GM12878 (cell line): ENCODE measurements around the gene SYNPO. TPM values are rescaled to one million over a fixed set of nuclear protein-coding genes. Genes with fewer than 3 reads are reported as not detected.

Source experiments
- ATAC-seq: fragments of 200-7000 bp; cut with Tn5 transposase; 3 replicates; pipeline ENCODE4 v1.9.1; 2020; ENCODE audit warnings: mild to moderate bottlenecking, moderate library complexity
- BruUV-seq: library from RNA; stranded (reverse); fragments of 400-500 nt; replicated peaks from 2 replicates; lab custom pipeline; 2021; lab: Mats Ljungman, UMichigan
- CTCF ChIA-PET: fragments of 300-600 bp; sonication (Branson Sonifier 250); formaldehyde crosslinking; extraction: SDS; loops from one replicate; lab custom pipeline; 2021; ENCODE audit warnings: inconsistent platforms; lab: Yijun Ruan, JAX
- POLR2A ChIA-PET: fragments of 350-600 bp; formaldehyde crosslinking; extraction: SDS; loops from one replicate; lab custom pipeline; 2021; ENCODE audit warnings: inconsistent platforms; lab: Charles Lee
- RAD21 ChIA-PET: fragments of 300-600 bp; sonication (Branson Sonifier 250); formaldehyde crosslinking; loops from one replicate; lab custom pipeline; 2023; ENCODE audit warnings: antibody characterized with exemption; ENCODE audit not compliant: unreplicated experiment; lab: Charles Lee
- SMC1A ChIA-PET: fragments of 300-600 bp; sonication (Branson Sonifier 250); formaldehyde crosslinking; loops from one replicate; lab custom pipeline; 2023; ENCODE audit not compliant: unreplicated experiment, uncharacterized antibody; lab: Charles Lee
- DNase-seq: peaks from one replicate; pipeline ENCODE4 v3.0.0-alpha.2; 2011; ENCODE audit warnings: low read depth, low spot score
- FAIRE-seq: peaks from 3 replicates; lab custom pipeline; 2011; peaks lifted over from hg19 to GRCh38; lab: Jason Lieb, UNC
- H2AFZ ChIP-seq: 2 replicates; pipeline ENCODE4 v1.6.0; 2011; ENCODE audit warnings: low read depth, low read length, control low read depth; ENCODE audit not compliant: control insufficient read depth
- H3K27ac ChIP-seq: 2 replicates; pipeline ENCODE4 v1.5.1; 2011; ENCODE audit warnings: control low read depth; ENCODE audit not compliant: control insufficient read depth, insufficient read depth
- H3K27me3 ChIP-seq, 2 experiments: replicated peaks in 1 of 2; 2 replicates each; pipeline versions ENCODE4 v1.6.0 to v1.6.1; 2011; ENCODE audit warnings: low read length in 1 of 2; ENCODE audit not compliant: control insufficient read depth in 2 of 2, insufficient read depth in 2 of 2
- H3K36me3 ChIP-seq, 2 experiments: 2 replicates each; pipeline ENCODE4 v1.5.1; 2011; ENCODE audit warnings: low read length in 1 of 2; ENCODE audit not compliant: control insufficient read depth in 2 of 2, insufficient read depth in 2 of 2
- H3K4me1 ChIP-seq: 2 replicates; pipeline ENCODE4 v1.6.1; 2011; ENCODE audit warnings: mild to moderate bottlenecking, low read length, moderate library complexity, mixed read lengths; ENCODE audit not compliant: control insufficient read depth, insufficient read depth
- H3K4me2 ChIP-seq: 2 replicates; pipeline ENCODE4 v1.6.0; 2011; ENCODE audit warnings: control low read depth; ENCODE audit not compliant: control insufficient read depth, insufficient read depth
- H3K4me3 ChIP-seq: fragments of 200-600 bp; sonication (generic); 2 replicates; pipeline ENCODE4 v1.5.1; 2016
- H3K79me2 ChIP-seq: 2 replicates; pipeline ENCODE4 v1.6.0; 2011; ENCODE audit warnings: low read length; ENCODE audit not compliant: control insufficient read depth, insufficient read depth
- H3K9ac ChIP-seq: 2 replicates; pipeline ENCODE4 v1.8.0; 2011; ENCODE audit warnings: low read length, control low read depth, mixed read lengths; ENCODE audit not compliant: control insufficient read depth, insufficient read depth
- H3K9me3 ChIP-seq: replicated peaks from 3 replicates; pipeline ENCODE4 v1.5.1; 2011; ENCODE audit warnings: mild to moderate bottlenecking, low read length; ENCODE audit not compliant: control insufficient read depth, insufficient read depth
- H4K20me1 ChIP-seq: 2 replicates; pipeline ENCODE4 v1.6.0; 2011; ENCODE audit not compliant: control insufficient read depth, insufficient read depth
- CBFB ChIP-seq: IDR thresholded peaks from 2 replicates; pipeline ENCODE4 v1.6.1; 2016; ENCODE audit warnings: antibody characterized with exemption, low read depth
- CHD4 ChIP-seq: fragments of 200-600 bp; sonication (generic); IDR thresholded peaks from 2 replicates; pipeline ENCODE4 v1.6.1; 2016; ENCODE audit warnings: mild to moderate bottlenecking
- ESRRA ChIP-seq: IDR thresholded peaks from 2 replicates; pipeline ENCODE4 v1.6.1; 2012; ENCODE audit warnings: mild to moderate bottlenecking, low read length, improper control_type of control experiment
- FOXK2 ChIP-seq: fragments of 450-650 bp; IDR thresholded peaks from 2 replicates; pipeline ENCODE4 v1.6.1; 2017; ENCODE audit warnings: mild to moderate bottlenecking, moderate library complexity
- LARP7 ChIP-seq: fragments of 450-650 bp; IDR thresholded peaks from 2 replicates; pipeline ENCODE4 v1.6.1; 2017; ENCODE audit warnings: mild to moderate bottlenecking
- NBN ChIP-seq: fragments of 450-650 bp; IDR thresholded peaks from 2 replicates; pipeline ENCODE4 v1.6.1; 2016
- SMARCA5 ChIP-seq: fragments of 450-650 bp; IDR thresholded peaks from 2 replicates; pipeline ENCODE4 v1.6.1; 2017; ENCODE audit warnings: mild to moderate bottlenecking
- SRF ChIP-seq, 2 experiments: IDR thresholded peaks; 2 replicates each; pipeline ENCODE4 v1.6.1; 2011; ENCODE audit warnings: low read depth in 2 of 2, low read length in 2 of 2, mild to moderate bottlenecking in 1 of 2, moderate library complexity in 1 of 2
- TARDBP ChIP-seq: IDR thresholded peaks from 2 replicates; pipeline ENCODE4 v1.6.1; 2016; ENCODE audit warnings: borderline replicate concordance
- WGBS: methylation state at CpG from one replicate; pipeline ENCODE4 v1.1.6; 2016; ENCODE audit warnings: low lambda C conversion rate; ENCODE audit not compliant: insufficient replicate concordance, insufficient coverage; ENCODE audit errors: missing lambda C conversion rate; 5-methylcytosine and 5-hydroxymethylcytosine counted together
- in situ Hi-C: fragments of 300-500 bp; cut with MboI; formaldehyde crosslinking; loops from 9 replicates; pipeline ENCODE4 v1.14.3; 2018; ENCODE audit warnings: mixed read lengths
- intact Hi-C: fragments of 100-400 bp; cut with micrococcal nuclease; formaldehyde crosslinking; loops from one replicate; pipeline ENCODE4 v1.14.2; 2022; ENCODE audit not compliant: unreplicated experiment
- polyA plus RNA-seq, 11 experiments: library from polyadenylated mRNA; depleted of rRNA in 4 of 11; unstranded in 6 of 11; stranded (reverse) in 5 of 11; fragments of >200 nt; fragmentation: Nextera tagmentation in 4 of 11; fragmentation: Illumina TruSeq in 1 of 11; extraction: Ambion mirVana in 4 of 11; extraction: Trizol in 1 of 11; gene quantifications; 1 replicate in 1 of 11; 2 replicates in 10 of 11; pipeline versions ENCODE4 v1.2.1 to v1.2.3, GENCODE V29; 2011 to 2016; ENCODE audit warnings: inconsistent platforms in 2 of 11, missing spikeins in 2 of 11, low read depth in 1 of 11
- total RNA-seq, 4 experiments: library from RNA; depleted of rRNA in 3 of 4; stranded (reverse); fragments of >200 nt in 3 of 4; fragmentation: Illumina TruSeq in 1 of 4; extraction: Trizol in 1 of 4; gene quantifications; 2 replicates each; pipeline versions ENCODE4 v1.2.1 to v1.2.3, GENCODE V29; 2013 to 2021
- TF ChIP-seq, protein P1 (sequence below): IDR thresholded peaks from 2 replicates; pipeline ENCODE4 v1.6.1; 2011; ENCODE audit warnings: borderline replicate concordance, low read depth, mild to moderate bottlenecking, moderate library complexity, low read length; ENCODE audit not compliant: insufficient read depth, poor library complexity, severe bottlenecking
- TF ChIP-seq, protein P2 (sequence below): fragments of 450-650 bp; IDR thresholded peaks from 2 replicates; pipeline ENCODE4 v1.6.1; 2017; ENCODE audit warnings: low read depth, mild to moderate bottlenecking, moderate library complexity
- TF ChIP-seq, protein P3 (sequence below): fragments of 450-650 bp; conservative IDR thresholded peaks from 2 replicates; pipeline ENCODE4 v1.6.1; 2017; ENCODE audit warnings: mild to moderate bottlenecking, moderate library complexity

SYNPO gene
- total and polyA plus RNA-seq, 10 of the 15 experiments (the other 5 are each of a cell fraction or from before 2014, with no cell fraction given): 0.77 to 21.0 (median 3.9) TPM

DNA sequence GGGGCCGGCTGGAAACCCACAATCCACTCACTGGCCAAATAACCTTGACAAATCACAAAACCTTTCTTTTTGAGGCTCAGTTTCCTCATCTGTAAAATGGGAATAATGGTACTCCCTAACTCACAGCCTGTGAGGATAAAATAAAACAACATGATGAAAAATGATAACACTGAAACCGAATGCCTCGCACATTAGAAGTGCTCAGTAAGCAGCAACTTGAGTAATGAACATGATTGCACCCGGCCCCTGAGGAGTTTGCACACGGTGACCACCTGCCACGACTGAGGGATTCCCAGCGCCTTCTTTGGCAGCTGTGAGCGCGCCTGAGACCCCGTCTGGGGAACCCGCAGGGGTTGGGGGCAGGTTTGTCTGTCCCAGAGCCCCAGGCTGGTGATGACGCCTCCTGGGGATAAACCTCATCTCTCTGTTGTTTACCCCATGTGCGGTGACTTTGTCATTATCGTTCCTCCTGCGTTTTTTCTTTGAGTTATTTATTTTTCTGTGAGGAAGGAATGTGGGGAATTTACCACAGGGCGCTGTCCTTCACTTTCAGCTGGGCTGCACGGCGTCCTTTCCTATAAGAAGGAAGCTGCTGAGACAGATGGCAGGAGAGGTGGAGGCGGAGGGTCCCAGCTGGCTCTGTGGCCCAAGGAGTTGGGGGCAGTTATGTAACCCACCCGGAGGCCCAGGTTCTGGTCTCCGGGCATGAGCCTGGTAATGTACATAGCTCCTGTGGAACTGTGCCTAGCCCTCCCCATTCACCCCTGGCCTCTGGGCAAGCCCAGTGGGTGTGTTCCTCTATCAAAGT lies 3.0 kb upstream of the SYNPO start:
- ChIA-PET RAD21 (no interaction called here), CTCF (interaction anchor here (2.1 kb wide), 1 partner anchor 16 kb away, joined by 8 read pairs; no protein-coding TSS in a partner anchor), POLR2A (no interaction called here), SMC1A (interaction anchor here (1.0 kb wide), 1 partner anchor 11 kb away, joined by 4 read pairs; no protein-coding TSS in a partner anchor)
- TF ChIP-seq CBFB (no peak), ESRRA (no peak), NBN (no peak)
- TF ChIP-seq, protein P1, sequence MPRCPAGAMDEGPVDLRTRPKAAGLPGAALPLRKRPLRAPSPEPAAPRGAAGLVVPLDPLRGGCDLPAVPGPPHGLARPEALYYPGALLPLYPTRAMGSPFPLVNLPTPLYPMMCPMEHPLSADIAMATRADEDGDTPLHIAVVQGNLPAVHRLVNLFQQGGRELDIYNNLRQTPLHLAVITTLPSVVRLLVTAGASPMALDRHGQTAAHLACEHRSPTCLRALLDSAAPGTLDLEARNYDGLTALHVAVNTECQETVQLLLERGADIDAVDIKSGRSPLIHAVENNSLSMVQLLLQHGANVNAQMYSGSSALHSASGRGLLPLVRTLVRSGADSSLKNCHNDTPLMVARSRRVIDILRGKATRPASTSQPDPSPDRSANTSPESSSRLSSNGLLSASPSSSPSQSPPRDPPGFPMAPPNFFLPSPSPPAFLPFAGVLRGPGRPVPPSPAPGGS: peak; percentile 45
- DNase-seq (no peak), FAIRE-seq (no peak), ATAC-seq (no peak)
- Histone ChIP-seq H3K27ac (no peak overlapping the region), H3K36me3 (no peaks in the 10 kb centered on the region; a peak in 1 of 4 replicates), H4K20me1 (no peaks in the 10 kb centered on the region), H3K9ac (no peak overlapping the region), H2AFZ (no peak overlapping the region), H3K9me3 (no peaks in the 10 kb centered on the region), H3K4me3 (no peak overlapping the region), H3K4me2 (no peak overlapping the region), H3K79me2 (no peaks in the 10 kb centered on the region), H3K27me3 (no peaks in the 10 kb centered on the region), H3K4me1 (no peaks in the 10 kb centered on the region)
- in situ Hi-C loops: no loop called here
- intact Hi-C loops: no loop called here
- BruUV-seq: TSS peak; percentile 5
- 43% methylated on average over 21 of the region's 21 CpGs for WGBS

DNA sequence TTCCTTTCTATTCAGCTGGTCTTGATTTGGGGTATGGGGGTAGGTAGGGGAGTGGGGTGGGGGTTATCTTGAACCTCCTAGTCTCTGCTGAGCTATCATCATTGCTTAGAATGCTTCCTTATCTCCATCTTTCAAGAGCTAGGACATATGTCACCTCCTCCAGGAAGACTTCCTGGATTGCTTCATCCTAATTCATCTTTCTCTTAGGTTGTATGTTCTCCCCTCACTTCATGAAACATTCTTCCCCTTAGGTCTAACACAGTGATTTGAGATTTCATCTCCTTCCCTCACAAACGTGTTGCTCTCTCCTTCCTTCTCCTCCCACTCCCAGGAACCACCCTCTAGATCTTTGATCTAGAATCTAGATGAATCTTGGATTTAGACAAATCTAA lies 2.4 kb upstream of the SYNPO start:
- SMC1A ChIA-PET: interaction anchor here (1.0 kb wide), 1 partner anchor 11 kb away, joined by 4 read pairs; no protein-coding TSS in a partner anchor

More for the DNA sequence above, 2.4 kb upstream of the SYNPO start:
- 0% methylated on average over 1 of the region's 1 CpG for WGBS
- H3K36me3 ChIP-seq: no peaks in the 10 kb centered on the region; a peak in 1 of 4 replicates
- H3K27ac ChIP-seq: no peak overlapping the region
- TF ChIP-seq SRF (IDR thresholded peaks at IDR 0.05; ENCODE audit: low read depth in 2 of 2, low read length in 2 of 2): no peak
- TF ChIP-seq LARP7: no peak
- TF ChIP-seq TARDBP: no peak
- TF ChIP-seq CHD4: no peak
- TF ChIP-seq, protein P2, sequence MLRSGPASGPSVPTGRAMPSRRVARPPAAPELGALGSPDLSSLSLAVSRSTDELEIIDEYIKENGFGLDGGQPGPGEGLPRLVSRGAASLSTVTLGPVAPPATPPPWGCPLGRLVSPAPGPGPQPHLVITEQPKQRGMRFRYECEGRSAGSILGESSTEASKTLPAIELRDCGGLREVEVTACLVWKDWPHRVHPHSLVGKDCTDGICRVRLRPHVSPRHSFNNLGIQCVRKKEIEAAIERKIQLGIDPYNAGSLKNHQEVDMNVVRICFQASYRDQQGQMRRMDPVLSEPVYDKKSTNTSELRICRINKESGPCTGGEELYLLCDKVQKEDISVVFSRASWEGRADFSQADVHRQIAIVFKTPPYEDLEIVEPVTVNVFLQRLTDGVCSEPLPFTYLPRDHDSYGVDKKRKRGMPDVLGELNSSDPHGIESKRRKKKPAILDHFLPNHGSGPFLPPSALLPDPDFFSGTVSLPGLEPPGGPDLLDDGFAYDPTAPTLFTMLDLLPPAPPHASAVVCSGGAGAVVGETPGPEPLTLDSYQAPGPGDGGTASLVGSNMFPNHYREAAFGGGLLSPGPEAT: no peak
- no peak for TF ChIP-seq FOXK2
- TF ChIP-seq, protein P3, sequence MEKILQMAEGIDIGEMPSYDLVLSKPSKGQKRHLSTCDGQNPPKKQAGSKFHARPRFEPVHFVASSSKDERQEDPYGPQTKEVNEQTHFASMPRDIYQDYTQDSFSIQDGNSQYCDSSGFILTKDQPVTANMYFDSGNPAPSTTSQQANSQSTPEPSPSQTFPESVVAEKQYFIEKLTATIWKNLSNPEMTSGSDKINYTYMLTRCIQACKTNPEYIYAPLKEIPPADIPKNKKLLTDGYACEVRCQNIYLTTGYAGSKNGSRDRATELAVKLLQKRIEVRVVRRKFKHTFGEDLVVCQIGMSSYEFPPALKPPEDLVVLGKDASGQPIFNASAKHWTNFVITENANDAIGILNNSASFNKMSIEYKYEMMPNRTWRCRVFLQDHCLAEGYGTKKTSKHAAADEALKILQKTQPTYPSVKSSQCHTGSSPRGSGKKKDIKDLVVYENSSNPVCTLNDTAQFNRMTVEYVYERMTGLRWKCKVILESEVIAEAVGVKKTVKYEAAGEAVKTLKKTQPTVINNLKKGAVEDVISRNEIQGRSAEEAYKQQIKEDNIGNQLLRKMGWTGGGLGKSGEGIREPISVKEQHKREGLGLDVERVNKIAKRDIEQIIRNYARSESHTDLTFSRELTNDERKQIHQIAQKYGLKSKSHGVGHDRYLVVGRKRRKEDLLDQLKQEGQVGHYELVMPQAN: no peak
- 0 out of 2 replicates have a peak, but pooled peaks have one; percentile 46 for TF ChIP-seq SMARCA5
- no peak overlapping the region for H3K9ac ChIP-seq
- no peak for ATAC-seq
- no peaks in the 10 kb centered on the region for H3K4me1 ChIP-seq
- no peak overlapping the region for H3K4me3 ChIP-seq
- CTCF ChIA-PET: interaction anchor here (2.1 kb wide), 1 partner anchor 15 kb away, joined by 8 read pairs; no protein-coding TSS in a partner anchor
- no TSS peak for BruUV-seq
- no peak overlapping the region for H3K4me2 ChIP-seq
- H4K20me1 ChIP-seq: no peaks in the 10 kb centered on the region
- H3K27me3 ChIP-seq: no peaks in the 10 kb centered on the region
- H2AFZ ChIP-seq: no peak overlapping the region
- no peak for FAIRE-seq
- DNase-seq: no peak
- intact Hi-C loops (no loop called here), in situ Hi-C loops (no loop called here)
- H3K9me3 ChIP-seq: no peaks in the 10 kb centered on the region
- RAD21 ChIA-PET: no interaction called here
- no peaks in the 10 kb centered on the region for H3K79me2 ChIP-seq
- POLR2A ChIA-PET: no interaction called here
